GM18867 (cell line): ENCODE results near the gene PXK.
"Not testable (repeated sequence)": the region's sequence is repeated elsewhere in the genome, so short reads cannot be mapped to it uniquely, and the experiment has no call there.

ENCODE experiments used
- ATAC-seq: cut with Tn5 transposase; IDR thresholded peaks from one replicate; pipeline ENCODE4 v1.9.1; 2021; ENCODE audit warnings: mild to moderate bottlenecking, moderate library complexity; ENCODE audit not compliant: unreplicated experiment

PXK gene

DNA sequence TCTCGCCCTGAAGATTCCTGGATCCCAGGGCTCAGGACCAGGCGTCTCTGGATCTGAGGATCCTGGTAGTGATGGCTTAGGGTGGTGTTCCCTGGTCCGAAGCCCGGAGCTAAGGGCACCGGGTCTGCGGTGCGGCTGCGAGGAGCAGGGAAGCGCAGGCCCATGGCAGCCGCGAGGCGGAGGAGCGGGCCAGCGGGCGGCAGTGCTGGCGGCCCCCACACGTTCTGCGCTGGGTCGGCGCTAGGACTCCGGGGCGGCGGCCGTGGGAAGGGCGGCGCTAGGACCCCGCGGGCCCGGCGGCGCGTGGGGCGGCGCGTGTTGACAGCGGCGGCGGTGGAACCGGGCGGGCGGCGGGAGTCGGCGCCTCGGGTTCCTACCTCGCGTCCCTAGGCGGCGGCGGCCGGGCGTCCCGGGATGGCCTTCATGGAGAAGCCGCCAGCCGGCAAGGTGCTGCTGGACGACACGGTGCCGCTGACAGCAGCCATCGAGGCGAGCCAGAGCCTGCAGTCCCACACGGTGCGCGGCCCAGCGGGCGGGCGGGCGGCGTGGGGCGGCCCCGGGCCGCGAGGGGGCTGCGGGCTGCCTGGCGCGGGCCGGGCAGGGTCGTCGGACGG lies at the start of gene PXK:
TSS of gene PXK (plus strand) at position 318 of the 614 bp plus-strand sequence. CDS start at position 415, 97 bp downstream.
- peak; percentile 96 for ATAC-seq

DNA sequence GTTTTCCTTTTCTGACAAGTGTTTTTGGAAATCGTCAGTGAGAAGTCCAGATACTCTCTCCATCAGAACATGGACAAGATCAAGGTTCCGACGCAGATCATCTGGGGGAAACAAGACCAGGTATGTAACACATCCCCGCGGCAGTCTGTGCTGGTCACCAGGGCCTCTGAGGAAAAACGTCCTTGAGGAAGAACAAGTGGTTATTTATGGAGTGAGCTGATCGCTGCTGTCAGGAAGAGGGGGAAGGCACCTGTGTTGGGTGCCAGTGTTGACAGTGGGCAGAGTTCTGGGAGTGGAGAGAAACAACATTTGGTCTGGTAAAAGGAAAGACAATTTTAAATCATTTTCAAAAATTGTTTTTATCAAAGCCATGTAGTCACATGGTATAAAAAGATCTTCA lies 47.4 kb upstream of the PXK start:
- no peak for ATAC-seq

DNA sequence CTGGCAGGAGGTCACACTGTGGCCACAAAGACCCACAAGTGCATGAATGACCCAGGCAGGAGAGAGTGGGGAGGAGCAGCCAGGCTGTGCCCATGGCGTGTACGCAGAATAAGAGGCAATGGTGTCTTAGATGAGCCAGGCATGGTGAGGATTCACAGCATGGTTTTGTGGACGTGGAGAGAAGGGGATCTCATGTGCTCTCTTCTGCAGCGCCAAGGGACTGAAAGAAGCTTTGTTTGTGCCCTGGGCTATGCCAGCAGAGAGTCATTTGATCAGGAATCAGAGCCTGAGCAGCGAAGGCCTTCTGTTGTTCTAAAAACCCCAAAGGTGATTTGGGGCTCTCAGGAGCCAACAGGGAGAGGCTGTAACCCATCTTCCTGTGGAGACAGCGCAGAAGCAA lies 45.3 kb upstream of the PXK start:
- ATAC-seq, result no peak

DNA sequence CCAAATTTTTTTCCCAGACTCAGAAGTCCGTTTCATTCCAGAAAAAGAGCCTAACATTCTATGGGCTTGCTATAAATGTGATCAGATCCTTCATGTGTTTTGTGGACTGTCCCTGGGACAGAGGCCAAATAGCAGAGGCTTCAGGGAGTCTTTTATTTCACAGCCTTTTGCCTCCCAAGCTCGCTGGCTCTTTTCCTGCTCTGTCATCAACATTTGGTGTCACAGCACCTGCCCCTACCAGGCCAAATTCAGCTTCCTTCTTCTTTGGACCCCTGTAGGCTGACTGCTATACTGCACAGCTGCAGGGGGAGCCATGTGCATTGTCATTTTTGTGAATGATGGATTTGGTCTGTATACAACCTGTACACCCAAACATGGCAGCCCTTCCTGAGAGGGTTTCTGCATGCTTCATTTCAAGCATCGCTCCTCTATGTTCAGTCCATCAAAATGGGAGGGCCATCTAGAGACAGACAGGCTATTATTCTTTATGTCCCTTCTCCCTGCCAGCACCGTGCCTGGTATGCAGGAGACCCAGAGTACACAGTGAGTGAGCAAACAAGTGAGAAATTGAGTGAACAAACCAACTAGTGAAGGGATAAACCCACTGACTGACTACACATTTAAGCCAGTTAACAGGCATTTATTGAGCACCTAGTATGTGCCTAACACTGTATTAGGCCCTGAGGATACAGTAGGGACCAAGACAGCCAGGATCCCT lies 44.5 kb upstream of the PXK start:
- no peak for ATAC-seq

DNA sequence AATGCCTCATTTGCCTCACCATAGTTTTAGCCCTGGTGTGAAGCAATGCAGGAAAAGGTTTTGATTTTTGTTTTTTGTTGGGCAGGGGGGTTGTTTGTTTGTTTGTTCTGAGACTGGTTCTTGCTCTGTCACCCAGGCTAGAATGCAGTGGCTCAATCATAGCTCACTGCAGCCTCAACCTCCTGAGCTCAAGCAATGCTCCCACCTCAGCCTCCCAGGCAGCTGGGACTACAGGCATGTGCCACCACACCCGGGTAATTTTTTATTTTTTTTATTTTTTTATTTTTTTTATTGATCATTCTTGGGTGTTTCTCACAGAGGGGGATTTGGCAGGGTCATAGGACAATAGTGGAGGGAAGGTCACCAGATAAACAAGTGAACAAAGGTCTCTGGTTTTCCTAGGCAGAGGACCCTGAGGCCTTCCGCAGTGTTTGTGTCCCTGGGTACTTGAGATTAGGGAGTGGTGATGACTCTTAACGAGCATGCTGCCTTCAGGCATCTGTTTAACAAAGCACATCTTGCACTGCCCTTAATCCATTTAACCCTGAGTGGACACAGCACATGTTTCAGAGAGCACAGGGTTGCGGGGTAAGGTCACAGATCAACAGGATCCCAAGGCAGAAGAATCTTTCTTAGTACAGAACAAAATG lies 43.6 kb upstream of the PXK start:
- not testable (repeated sequence) for ATAC-seq

DNA sequence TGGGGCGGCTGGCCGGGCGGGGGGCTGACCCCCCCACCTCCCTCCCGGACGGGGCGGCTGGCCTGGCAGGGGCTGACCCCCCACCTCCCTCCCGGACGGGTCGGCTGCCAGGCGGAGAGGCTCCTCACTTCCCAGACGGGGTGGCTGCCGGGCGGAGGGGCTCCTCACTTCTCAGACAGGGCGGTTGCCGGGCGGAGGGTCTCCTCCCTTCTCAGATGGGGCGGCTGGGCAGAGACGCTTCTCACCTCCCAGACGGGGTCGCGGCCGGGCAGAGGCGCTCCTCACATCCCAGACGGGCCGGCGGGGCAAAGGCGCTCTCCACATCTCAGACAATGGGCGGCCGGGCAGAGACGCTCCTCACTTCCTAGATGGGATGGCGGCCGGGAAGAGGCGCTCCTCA lies 42.2 kb upstream of the PXK start:
- not testable (repeated sequence) for ATAC-seq

DNA sequence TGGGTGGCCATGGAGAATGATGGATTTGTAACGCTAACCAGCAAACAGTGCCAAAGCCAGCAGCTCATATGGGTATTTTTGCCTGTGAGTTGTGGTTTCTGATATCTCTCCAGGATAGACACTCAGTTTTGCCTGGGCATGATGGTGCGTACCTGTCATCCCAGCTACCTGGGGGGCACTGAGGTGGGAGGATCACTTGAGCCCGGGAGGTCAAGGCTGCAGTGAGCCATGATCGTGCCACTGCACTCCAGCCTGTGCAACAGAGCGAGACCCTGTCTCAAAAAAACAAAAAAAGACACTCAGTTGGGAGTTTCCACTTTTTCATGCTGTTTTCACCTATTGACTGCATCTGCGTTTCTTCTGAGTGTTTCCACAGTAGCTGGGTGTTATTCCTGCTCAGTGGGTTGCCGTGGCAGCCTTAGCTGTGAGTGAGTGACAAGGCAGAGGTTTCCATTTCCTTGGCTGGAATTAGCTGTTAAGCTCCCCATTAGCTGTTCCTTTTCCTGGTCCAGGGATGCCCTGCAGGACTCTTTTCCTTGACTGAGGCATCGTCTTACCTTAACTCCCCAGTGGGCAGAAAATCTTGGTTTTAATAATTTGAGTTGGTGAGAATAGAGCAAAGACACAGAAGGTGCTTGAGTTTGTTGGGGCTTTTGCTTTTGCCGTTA lies 40.9 kb upstream of the PXK start:
- no peak for ATAC-seq

DNA sequence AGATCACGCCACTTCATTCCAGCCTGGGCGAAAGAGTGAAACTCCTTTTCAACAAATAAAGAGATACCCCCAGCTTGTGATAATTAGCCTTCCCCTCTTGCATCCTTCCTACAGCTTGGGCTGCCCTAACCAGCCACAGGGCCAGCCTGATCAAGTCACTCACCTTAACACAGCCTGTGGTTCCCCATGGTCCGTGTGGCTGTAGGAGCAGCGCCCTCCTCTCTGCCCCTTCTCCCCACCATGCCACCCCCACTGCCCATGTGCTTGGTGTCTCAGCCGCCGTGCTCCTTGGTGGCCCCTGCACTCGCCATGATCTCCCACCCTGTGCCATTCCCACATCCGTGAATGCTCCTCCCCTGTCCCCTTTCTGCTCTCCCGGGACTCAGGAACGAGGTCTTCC lies 39.8 kb upstream of the PXK start:
- ATAC-seq, result no peak

DNA sequence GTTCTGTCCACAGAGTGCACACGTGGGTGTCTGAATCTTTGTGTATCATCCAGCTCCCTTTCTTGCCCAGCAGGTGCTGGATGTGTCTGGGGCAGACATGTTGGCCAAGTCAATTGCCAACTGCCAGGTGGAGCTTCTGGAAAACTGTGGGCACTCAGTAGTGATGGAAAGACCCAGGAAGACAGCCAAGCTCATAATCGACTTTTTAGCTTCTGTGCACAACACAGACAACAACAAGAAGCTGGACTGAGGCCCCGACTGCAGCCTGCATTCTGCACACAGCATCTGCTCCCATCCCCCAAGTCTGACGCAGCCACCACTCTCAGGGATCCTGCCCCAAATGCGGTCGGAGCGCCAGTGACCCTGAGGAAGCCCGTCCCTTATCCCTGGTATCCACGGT lies 39.2 kb upstream of the PXK start:
- ATAC-seq, result no peak

DNA sequence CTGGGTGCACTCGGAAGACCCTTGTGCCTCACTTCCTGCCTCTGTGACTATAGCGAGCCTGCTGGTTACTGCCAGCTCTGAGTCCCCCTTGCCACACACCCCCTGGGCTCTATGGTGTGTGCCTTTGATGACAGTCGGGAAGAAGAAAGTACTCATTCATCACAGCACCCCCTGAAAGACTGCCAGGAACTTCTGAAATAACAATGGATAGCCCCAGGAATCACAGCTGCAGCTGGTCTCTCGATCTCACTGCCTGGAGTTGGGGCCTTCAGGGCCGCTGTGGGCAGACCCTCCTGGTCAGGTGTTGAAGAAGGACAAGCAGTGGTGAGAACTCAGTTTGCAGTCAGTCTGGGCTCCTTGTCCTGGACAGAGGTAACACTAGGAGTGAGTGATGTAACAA lies 36.4 kb upstream of the PXK start:
- no peak for ATAC-seq

DNA sequence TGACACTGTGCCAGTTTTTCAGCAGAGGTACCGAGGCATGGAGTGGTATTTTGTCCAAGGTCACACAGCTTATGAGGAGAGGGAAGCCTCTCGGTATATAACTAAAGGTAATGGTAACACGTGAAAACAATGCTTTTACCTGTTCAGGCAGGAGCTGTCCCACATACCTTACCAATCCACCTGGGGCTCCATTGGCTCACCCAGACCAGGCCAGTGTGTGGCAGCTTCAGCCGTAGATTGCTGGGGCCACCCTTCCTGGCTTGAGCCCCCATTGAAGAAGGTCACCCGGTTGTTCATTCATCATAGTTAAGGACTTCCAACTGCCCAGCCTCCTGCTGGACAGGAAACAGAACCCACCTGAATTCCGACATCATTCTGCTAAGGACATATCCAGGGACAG lies 35.8 kb upstream of the PXK start:
- ATAC-seq, result no peak

DNA sequence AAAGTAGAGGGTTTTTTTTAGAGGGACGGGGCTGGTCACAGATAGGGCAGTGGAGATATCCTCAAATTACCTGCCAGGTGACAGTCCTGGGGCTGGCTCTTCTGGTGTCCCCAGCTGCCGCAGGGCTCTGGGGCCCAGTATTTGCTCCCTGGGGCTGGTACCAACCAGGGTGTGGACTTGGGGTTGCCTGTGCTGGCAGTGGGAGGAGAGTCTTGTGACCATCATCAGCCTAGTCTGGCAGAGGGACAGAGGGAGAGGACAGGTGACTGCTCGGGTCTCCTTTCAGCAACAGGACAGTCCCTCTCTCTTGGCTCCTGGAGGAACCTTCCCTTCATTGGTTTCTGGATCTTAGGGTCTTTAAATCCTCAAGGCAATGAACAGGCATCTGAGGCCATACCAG lies 34.5 kb upstream of the PXK start:
- no peak for ATAC-seq

DNA sequence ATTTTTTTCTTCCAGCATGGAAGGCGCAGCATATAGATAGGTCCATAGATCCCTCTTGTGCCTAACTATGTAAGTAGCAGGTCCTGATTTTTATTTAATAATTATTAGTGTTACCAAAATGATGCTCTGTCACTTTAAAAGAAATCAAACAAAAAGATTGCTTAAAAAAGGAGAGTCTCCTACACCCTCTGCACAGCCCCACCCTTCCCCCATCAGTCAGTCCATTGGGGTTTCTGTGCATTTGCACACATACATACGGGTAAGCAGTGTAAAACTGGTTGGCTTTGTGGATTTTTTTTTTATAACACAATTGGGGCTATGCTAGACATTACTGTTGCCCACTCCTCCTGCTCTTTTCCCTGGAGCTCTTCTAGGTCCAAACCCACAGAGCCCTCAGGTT lies 33.6 kb upstream of the PXK start:
- no peak for ATAC-seq

DNA sequence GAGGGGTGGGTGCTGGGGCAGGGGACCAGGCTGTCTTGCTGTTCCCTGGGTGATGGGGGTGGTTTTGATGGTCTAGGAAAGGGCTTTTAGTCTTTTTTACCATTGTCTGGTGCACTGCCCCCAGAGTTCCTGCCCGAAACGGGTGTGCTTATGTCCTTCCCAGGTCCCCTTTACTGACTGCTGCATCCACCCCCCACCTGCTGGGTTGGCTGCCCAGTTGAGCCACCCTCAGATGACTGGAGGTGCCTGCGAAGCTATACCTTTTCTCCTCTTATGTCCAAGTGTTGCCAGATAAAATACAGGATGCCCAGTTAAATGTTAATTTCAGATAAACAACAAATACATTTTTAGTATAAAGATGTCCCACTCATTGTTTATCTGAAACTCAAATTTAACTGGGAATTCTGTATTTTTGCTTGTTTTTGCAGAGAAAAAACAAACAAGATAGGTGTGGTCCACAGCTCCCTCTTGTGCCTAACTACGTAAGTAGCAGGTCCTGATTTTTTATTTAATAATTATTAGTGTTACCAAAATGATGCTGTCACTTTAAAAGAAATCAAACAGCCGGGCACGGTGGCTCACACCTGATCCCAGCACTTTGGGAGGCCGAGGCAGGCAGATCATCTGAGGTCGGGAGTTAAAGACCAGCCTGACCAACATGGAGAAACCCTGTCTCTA lies 32.7 kb upstream of the PXK start:
- ATAC-seq, result no peak

DNA sequence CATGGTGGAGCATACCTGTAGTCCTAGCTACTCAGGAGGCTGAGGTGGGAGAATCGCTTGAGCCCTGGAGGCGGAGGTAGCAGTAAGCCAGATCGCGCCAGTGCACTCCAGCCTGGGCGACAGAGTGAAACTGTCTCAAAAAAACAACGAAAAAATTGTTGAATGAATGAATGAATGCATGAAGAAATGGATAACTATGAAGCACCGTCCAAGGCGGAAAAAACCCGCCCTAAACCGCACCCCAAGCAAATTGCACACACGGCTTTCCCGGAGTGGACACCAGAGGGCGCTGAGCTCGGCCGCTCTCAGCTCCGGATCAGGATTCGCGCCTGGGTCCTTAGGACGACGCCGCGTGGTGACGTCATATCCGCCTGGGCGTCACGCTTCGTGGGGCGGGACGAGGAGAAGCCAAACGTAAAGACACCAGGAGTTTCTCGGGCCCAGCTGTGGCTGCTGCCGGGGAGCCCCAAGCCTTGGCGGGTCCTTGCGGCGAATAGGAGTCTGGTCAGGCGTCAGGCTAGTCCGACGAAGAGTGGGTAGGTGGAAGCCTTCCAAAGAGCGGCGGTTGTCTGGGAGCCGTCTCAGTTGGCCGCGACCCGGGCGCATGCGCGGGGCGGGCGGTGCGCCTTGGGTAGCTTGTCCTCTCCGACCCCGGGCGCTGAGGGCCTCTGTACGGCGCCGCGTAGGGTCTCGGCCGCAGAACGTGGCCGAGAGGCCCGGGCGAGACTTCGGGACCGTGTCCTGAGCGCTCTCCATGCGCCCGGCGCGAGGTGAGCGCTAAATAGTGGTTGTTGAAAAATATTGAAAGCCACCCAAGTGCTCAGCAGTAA lies 26.6 kb upstream of the PXK start, which contains the start of the genes HTD2 and RPP14:
TSS of gene HTD2 (plus strand) at position 639 of the 830 bp plus-strand sequence. CDS start 11,094 bp downstream, outside the sequence.
TSS of gene RPP14 (plus strand) at position 364 of the 830 bp plus-strand sequence. CDS start 4,085 bp downstream, outside the sequence.
- peak; percentile 90 for ATAC-seq

DNA sequence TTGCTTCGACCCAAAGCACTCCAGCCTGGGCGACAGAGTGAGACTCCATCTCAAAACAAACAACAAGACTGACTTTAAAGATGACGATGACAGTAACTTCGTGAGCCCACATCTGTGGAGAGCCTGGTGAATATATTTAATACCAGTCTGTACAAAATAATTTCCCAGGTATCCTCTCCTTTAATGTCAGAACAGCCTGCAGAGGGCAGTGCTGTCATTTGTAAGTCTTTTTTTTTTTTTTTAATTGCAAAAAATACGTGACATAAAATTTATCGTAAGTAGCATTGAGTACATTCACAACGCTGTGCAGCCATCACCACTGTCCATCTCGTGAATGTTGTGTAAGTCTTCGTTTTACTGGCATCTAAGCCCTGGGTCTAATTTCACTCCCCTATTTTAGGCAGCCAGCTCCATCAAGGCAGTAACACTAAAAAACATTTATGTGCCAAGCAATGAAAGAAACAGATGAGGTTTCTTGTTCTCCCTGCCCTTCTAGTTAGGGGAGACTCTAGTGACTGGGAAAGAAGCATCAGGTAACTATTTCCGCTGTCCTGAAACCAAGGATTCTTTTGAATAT lies 25.0 kb upstream of the PXK start:
- no peak for ATAC-seq

DNA sequence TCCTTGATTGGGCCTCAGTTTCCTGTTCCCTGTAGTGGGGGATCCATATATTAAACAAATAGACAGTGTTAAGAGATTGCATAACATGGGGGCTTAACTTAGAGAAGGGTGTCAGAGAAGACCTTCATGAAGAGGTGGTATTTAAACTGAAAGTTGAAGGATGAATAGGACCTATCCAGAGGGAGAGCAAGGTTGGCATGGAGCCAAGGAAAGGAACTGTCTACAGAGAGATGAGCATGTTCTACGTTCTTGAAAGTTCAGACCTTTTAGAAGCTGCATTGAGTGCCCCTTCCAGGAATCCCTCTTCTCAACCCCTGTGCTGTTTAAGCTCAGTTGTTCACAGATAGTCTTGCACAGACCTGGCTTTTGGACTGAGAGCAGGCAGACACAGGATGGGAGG lies 24.0 kb upstream of the PXK start:
- no peak for ATAC-seq

DNA sequence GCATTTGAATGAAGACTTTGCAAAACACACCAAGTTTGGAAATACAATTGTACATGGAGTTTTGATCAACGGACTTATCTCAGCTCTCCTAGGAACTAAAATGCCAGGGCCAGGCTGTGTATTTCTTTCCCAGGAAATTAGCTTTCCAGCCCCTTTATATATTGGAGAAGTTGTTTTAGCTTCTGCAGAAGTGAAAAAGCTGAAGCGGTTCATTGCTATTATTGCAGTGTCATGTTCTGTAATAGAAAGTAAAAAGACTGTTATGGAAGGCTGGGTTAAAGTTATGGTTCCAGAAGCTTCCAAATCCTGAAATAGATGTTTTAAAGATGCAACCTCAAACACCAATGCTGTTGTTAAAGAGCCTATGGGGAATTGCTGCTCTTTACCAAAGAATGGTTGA lies 14.9 kb upstream of the PXK start:
- no peak for ATAC-seq

DNA sequence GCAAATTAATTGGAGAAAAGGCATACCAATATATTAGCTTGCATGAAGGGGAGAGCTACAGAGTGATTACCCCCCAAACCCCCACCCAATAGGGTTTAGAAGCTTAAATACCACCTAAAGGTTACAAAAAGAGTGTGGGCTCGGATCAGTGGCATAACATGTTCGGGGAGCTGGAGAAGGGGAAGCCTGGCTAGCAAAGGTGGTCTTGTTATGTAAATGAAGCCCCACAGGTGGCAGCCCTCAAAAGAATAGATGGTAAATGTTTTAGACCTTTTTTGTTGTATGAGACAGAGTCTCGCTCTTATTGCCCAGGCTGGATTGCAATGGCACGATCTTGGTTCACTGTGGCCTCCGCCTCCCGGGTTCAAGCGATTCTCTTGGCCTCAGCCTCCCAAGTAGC lies 10.9 kb upstream of the PXK start:
- ATAC-seq, result no peak

DNA sequence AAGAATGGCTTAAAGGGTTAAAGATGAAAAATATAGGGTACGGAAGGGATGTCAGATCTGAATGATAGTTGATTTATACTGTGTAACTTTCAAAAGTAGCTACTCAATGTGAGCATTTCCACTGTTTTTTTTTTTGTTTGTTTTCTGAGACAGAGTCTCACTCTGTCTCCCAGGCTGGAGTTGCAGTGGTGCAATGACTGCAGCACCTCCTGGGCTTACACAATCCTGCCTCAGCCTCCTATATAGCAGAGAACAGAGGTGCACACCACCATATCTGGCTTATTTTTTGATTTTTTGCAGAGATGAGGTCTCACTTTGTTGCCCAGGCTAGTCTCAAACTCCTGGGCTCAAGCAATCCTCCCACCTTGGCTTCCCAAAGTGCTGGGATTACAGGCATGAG lies 9.9 kb upstream of the PXK start:
- no peak for ATAC-seq
